Neuron (in vitro differentiated cells): ENCODE measurements around the gene HUWE1.
"Not testable (repeated sequence)": the region's sequence is repeated elsewhere in the genome, so short reads cannot be mapped to it uniquely, and the experiment has no call there.

Source experiments
- H2AFZ ChIP-seq: one replicate; pipeline ENCODE4 v1.6.1; 2013; ENCODE audit warnings: low read depth, mild to moderate bottlenecking, inconsistent platforms, low read length, moderate library complexity
- H3K27me3 ChIP-seq: one replicate; pipeline ENCODE4 v1.6.1; 2013; ENCODE audit warnings: low read length; ENCODE audit not compliant: insufficient read depth
- H3K36me3 ChIP-seq: one replicate; pipeline ENCODE4 v1.6.1; 2013; ENCODE audit warnings: low read length; ENCODE audit not compliant: insufficient read depth
- H3K4me1 ChIP-seq: one replicate; pipeline ENCODE4 v1.6.1; 2013; ENCODE audit warnings: low read length; ENCODE audit not compliant: insufficient read depth
- H3K4me3 ChIP-seq: 2 replicates; pipeline ENCODE4 v1.5.1; 2013; ENCODE audit warnings: mild to moderate bottlenecking, low read length, moderate library complexity
- H3K9me3 ChIP-seq: one replicate; pipeline ENCODE4 v1.6.1; 2013; ENCODE audit warnings: low read length

HUWE1 gene, protein sequence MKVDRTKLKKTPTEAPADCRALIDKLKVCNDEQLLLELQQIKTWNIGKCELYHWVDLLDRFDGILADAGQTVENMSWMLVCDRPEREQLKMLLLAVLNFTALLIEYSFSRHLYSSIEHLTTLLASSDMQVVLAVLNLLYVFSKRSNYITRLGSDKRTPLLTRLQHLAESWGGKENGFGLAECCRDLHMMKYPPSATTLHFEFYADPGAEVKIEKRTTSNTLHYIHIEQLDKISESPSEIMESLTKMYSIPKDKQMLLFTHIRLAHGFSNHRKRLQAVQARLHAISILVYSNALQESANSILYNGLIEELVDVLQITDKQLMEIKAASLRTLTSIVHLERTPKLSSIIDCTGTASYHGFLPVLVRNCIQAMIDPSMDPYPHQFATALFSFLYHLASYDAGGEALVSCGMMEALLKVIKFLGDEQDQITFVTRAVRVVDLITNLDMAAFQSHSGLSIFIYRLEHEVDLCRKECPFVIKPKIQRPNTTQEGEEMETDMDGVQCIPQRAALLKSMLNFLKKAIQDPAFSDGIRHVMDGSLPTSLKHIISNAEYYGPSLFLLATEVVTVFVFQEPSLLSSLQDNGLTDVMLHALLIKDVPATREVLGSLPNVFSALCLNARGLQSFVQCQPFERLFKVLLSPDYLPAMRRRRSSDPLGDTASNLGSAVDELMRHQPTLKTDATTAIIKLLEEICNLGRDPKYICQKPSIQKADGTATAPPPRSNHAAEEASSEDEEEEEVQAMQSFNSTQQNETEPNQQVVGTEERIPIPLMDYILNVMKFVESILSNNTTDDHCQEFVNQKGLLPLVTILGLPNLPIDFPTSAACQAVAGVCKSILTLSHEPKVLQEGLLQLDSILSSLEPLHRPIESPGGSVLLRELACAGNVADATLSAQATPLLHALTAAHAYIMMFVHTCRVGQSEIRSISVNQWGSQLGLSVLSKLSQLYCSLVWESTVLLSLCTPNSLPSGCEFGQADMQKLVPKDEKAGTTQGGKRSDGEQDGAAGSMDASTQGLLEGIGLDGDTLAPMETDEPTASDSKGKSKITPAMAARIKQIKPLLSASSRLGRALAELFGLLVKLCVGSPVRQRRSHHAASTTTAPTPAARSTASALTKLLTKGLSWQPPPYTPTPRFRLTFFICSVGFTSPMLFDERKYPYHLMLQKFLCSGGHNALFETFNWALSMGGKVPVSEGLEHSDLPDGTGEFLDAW (N-terminal part only)

GRCh38 chrX:53686151-53686885 lies at the start of gene HUWE1:
Gene HUWE1, minus strand, starts transcription at chrX:53686719. Its CDS starts 32,612 bp downstream, at chrX:53654107.
- peak within 1 kb of the TSS; percentile 54 for H3K4me3 ChIP-seq
- no peaks in the 10 kb centered on the region for H3K9me3 ChIP-seq
- peaks cover 10% of the 10 kb centered on the region for H3K4me1 ChIP-seq
- H2AFZ ChIP-seq = no peak within 1 kb of the TSS
- H3K27me3 ChIP-seq = no peaks in the 10 kb centered on the region
- peaks cover 4% of the 10 kb centered on the region for H3K36me3 ChIP-seq

GRCh38 chrX:53732797-53733196 lies 46.3 kb upstream of the HUWE1 start:
- Histone ChIP-seq H3K4me3 (no peak overlapping the region), H3K27me3 (no peaks in the 10 kb centered on the region), H2AFZ (no peak overlapping the region), H3K4me1 (no peaks in the 10 kb centered on the region), H3K36me3 (no peaks in the 10 kb centered on the region), H3K9me3 (no peaks in the 10 kb centered on the region)

- Histone ChIP-seq H3K36me3 (no peaks in the 10 kb centered on the region), H2AFZ (no peak overlapping the region)
Measured at GRCh38 chrX:53729751-53730150, 43.2 kb upstream of the HUWE1 start.

DNA sequence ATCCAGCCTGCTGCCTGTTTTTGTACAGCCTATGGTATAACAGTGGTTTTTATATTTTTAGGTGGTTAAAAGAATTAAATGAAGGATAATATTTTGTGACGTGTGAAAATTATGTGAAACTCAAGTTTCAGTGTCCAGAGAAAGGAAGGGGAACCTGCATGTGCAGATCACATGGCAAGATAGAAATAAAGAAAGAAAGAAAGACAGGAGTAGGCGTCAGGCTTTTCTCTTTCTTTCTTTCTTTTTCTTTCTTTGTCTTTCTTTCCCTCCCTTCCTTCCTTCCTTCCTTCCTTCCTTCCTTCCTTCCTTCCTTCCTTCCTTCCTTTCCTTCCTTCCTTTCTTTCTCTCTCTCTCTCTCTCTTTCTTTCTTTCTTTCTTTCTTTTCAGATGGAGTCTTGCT lies 42.0 kb upstream of the HUWE1 start:
- no peaks in the 10 kb centered on the region for H3K4me1 ChIP-seq
- H3K27me3 ChIP-seq = no peaks in the 10 kb centered on the region
- no peak overlapping the region for H2AFZ ChIP-seq
- no peak overlapping the region for H3K4me3 ChIP-seq
- H3K9me3 ChIP-seq = no peaks in the 10 kb centered on the region
- H3K36me3 ChIP-seq = no peaks in the 10 kb centered on the region

More at GRCh38 chrX:53729751-53730150, 43.2 kb upstream of the HUWE1 start:
- Histone ChIP-seq H3K4me3 (no peak overlapping the region), H3K27me3 (no peaks in the 10 kb centered on the region), H3K9me3 (no peaks in the 10 kb centered on the region), H3K4me1 (no peaks in the 10 kb centered on the region)

DNA sequence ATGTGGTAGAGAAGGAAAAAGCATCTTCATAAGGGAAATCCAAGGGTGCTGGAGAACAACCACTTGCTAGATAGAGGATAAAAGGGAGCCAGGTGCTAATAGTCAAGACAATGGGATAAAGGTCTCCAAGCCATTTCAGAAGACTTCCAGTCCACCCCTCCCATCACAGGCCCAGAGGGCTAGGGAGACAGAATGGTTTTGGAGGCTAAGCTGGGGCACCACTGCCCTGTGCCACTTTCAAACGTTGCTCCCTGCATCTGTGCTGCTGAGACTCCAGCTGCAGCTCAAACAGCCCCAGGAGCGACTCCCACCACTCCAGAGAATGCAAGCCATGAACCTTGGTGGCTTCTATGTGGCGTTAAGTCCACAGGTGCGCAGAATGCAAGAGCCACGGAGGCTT lies 38.4 kb upstream of the HUWE1 start:
- Histone ChIP-seq H3K27me3 (no peaks in the 10 kb centered on the region), H3K36me3 (no peaks in the 10 kb centered on the region), H3K4me3 (no peak overlapping the region), H3K9me3 (no peaks in the 10 kb centered on the region), H2AFZ (no peak overlapping the region), H3K4me1 (no peaks in the 10 kb centered on the region)

GRCh38 chrX:53723381-53723780 lies 36.9 kb upstream of the HUWE1 start:
- no peaks in the 10 kb centered on the region for H3K9me3 ChIP-seq
- no peaks in the 10 kb centered on the region for H3K36me3 ChIP-seq
- H2AFZ ChIP-seq = no peak overlapping the region
- no peaks in the 10 kb centered on the region for H3K4me1 ChIP-seq
- H3K4me3 ChIP-seq = no peak overlapping the region
- no peaks in the 10 kb centered on the region for H3K27me3 ChIP-seq

- not testable (repeated sequence) for H3K9me3 ChIP-seq, H3K36me3 ChIP-seq, H3K4me3 ChIP-seq, H3K27me3 ChIP-seq, H3K4me1 ChIP-seq, H2AFZ ChIP-seq
Measured at GRCh38 chrX:53721610-53722009, 35.1 kb upstream of the HUWE1 start.

- H3K9me3 ChIP-seq, H3K4me1 ChIP-seq, H3K4me3 ChIP-seq, H2AFZ ChIP-seq, H3K27me3 ChIP-seq, H3K36me3 ChIP-seq: not testable (repeated sequence)
Measured at GRCh38 chrX:53719666-53720065, 33.1 kb upstream of the HUWE1 start.

- Histone ChIP-seq H3K36me3 (no peaks in the 10 kb centered on the region), H3K9me3 (no peaks in the 10 kb centered on the region), H3K27me3 (no peaks in the 10 kb centered on the region), H3K4me3 (no peak overlapping the region), H2AFZ (no peak overlapping the region), H3K4me1 (no peaks in the 10 kb centered on the region)
Measured at GRCh38 chrX:53718073-53718472, 31.6 kb upstream of the HUWE1 start.

DNA sequence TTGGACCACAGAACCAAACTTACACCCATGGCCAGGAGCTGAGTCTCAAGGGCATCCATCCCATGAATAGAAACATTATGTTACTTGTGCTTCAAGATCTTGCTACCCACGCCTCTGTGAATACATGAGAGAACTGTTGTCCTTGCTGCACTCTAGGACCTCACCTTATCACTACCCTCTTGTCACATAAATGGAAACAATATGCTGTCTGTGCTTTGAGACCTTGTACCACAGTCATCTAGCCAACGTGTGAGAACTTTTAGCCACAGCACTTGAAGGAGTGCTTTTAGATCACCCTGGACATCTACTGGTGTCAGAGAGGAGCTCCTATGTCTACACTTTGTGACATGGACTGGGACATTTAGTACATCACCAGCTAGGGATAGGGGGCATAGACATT lies 30.7 kb upstream of the HUWE1 start:
- H3K9me3 ChIP-seq = no peaks in the 10 kb centered on the region
- no peaks in the 10 kb centered on the region for H3K27me3 ChIP-seq
- no peak overlapping the region for H2AFZ ChIP-seq
- H3K4me1 ChIP-seq = no peaks in the 10 kb centered on the region
- H3K4me3 ChIP-seq = no peak overlapping the region
- H3K36me3 ChIP-seq = no peaks in the 10 kb centered on the region

GRCh38 chrX:53716328-53717088 lies 30.0 kb upstream of the HUWE1 start:
- no peaks in the 10 kb centered on the region for H3K4me1 ChIP-seq
- no peak overlapping the region for H2AFZ ChIP-seq
- H3K27me3 ChIP-seq = no peaks in the 10 kb centered on the region
- H3K9me3 ChIP-seq = no peaks in the 10 kb centered on the region
- H3K4me3 ChIP-seq = no peak overlapping the region
- no peaks in the 10 kb centered on the region for H3K36me3 ChIP-seq

- Histone ChIP-seq H3K9me3 (no peaks in the 10 kb centered on the region), H2AFZ (no peak overlapping the region), H3K4me1 (no peaks in the 10 kb centered on the region), H3K4me3 (no peak overlapping the region), H3K36me3 (no peaks in the 10 kb centered on the region), H3K27me3 (no peaks in the 10 kb centered on the region)
Measured at GRCh38 chrX:53715346-53715924, 28.9 kb upstream of the HUWE1 start.
